GM21515 (cell line): ENCODE data around the gene C3orf80.
"Not testable (repeated sequence)": the region's sequence is repeated elsewhere in the genome, so short reads cannot be mapped to it uniquely, and the experiment has no call there.

ENCODE experiments used
- ATAC-seq: cut with Tn5 transposase; IDR thresholded peaks from one replicate; pipeline ENCODE4 v1.9.1; 2021; ENCODE audit not compliant: unreplicated experiment

Gene C3orf80

DNA sequence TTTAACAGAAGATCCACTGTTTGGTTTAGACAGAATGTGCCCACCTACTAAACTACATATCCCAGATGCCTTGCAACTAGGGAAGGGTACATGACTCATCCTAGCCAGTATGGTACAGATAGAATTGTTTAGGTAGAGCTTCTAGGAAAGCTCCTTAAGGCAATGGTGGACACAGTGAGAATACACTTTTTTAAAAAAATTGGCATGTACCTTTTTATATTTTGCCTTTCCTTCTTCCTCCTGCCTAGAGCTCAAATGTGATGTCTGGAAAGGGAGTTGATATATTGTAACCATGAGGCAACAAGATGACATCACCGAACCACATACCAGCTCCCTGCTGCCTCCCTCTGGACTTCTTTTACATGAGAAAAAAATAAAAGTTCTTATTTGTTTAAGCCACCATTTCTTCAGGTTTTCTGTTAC, 14.4 kb upstream of the C3orf80 start:
- no peak for ATAC-seq

DNA sequence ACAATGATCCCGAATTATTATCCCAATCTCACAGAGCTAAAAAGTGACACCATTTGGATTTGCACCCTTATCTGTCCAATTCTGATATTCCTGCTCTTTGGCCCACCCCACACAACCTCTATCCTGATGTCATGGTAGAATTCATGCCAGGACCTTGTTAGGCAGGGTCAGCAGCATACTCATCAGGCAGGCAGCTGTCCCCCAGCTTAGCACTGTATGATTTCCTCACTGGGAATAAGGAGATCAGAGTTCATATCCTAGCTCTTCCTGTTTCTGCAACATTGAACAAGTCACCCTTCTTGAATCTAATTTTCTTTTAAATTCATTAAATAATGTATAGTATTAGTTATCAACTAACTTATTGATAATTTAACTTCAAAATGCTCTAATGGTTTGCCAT, 12.0 kb upstream of the C3orf80 start:
- no peak for ATAC-seq

DNA sequence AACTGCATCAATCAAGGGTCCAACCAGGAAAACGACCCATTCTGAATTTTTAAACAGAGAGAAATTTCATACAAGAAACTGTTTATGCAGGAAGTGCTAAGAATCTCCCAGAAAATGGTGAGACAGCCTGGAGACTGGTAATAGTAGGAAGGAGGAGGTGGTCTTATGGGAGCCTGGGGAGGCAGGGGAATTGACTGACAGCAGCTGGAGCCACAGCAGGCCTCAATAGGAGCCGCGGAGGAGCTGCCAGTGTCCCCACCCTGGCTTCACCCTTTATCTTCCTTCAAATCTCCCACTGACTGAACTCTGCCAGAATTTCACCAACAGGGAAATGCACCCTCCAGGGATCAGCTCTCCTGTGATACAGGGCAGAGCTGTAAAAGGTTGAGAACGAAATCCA, 7.5 kb upstream of the C3orf80 start:
- no peak for ATAC-seq

DNA sequence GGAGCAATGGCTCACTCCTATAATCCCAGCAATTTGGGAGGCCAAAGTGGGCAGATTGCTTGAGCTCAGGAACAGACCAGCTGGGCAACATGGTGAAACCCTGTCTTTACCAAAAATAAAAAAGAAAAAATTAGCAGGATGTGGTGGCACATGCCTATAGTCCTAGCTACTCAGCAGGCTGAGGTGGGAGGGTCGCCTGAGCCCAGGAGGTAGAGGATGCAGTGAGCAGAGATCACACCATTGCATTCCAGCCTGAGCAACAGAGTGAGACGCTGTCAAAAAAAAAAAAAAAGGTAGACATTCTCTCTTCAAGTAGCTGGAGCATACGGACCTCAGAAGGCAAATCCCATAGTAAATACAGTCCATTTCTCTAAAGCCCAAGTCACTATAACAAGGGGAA, 7.1 kb upstream of the C3orf80 start:
- ATAC-seq: no peak

DNA sequence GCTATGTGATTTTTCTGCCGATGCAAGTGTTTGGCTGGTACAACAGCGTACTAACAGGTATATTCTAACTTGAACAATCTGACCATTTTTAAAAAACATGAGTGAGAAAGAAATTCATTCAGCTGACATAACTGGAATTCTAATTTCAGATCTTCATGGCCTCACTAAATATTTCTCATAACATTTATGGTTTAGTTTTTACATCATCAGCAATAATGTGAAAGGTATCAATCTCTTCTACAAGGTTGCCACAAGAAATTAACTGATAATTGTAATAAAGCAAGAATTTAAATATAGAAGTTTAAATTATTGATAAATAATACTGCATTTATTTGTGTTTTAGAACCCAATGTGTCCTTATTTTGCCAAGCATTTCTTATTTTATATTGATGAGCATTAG, 5.2 kb upstream of the C3orf80 start:
- ATAC-seq: no peak

DNA sequence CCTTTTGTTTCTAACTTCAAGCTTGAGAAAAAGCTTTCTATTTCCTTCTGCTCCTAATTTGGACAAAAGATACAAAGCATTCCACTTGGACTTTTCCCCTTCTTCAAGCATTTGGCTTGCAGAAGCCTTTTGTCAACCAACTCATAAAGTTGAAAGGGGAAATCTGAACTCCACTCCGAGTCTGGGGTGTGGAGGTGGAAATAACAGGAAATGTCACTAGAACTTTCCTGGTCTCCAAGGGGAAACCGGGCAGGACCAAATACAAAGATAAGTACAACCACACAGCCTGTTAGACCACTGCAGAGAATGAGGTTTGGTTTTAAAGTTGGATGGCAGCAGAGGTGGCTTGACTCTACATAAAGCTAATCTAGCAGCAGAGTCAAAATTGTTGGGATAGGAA, 4.2 kb upstream of the C3orf80 start:
- ATAC-seq: no peak

DNA sequence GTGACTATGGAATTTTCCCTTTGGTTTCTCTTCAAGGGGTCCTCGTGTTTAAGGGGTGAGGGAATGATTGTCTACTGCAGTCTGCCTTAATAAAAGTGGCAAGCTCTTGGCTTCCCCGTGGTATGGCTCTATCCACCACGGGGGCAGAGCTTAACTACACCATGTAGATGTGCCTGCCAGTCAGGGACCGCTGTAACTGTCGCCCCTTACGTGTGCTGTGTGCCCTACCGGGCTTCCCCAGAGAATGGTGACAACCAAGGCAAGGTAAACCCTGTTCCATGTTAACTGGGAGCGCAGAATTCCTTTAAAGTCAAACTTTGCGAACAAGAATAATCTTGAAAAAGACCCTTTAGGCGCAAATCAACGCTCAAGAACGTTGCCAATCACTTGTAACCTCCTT, 966 bp upstream of the C3orf80 start:
- ATAC-seq: no peak

DNA sequence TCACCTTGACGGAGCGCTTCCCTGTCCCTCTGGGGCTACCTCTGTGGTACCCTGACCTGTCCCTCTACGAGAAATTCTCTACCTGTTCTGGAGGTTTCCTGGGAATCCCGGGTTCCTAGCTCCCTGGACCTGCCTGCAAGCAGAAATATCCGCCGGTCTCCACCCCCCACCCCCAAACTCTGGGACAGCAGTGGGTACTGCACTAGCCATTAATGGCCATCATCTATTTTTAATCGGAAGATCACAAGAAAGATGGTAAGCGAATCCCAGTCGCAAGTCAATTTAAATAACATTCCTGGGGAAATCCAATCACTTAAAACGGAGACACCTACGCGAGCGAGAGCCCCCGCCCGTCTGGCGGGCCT, 429 bp upstream of the C3orf80 start:
- ATAC-seq: no peak

DNA sequence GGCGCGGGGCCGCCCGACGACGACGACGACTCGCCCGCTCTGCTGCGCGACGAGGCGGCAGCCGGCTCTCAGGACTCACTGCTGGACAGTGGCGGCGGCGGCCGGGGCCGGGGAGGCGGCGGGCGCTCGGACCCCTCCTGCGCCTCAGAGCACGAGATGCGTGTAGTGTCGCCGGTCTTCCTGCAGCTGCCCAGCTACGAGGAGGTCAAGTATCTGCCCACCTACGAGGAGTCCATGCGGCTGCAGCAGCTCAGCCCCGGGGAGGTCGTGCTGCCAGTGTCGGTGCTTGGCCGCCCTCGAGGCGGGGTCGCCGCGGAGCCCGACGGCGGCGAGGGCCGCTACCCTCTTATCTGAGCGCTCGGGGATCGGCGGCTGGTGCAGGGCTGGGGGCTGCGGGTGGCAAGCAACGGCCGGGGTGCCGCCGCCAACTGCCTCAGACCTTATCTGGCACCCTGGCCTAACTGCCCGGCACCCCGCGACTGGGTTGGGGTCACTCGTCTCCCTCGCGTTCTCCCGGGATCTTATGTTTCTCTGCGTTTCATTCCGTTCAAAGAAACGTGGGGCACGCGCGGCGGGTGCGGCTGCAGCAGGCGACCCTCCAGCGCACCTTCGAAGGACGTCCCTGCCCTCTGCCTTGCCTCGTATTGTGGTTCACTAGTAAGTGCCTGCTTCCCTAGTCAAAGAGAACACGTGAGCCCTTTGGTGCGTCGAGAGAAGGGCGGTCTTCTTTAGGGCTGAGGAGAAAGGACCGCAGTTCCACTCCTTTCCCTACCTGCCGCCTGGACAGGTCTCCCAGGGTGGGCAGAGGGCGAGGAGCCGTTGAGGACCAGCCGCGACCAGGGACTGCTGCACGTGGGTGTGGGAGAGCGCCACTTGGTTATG, 1.0 kb downstream of the C3orf80 start:
- peak; percentile 23 for ATAC-seq

DNA sequence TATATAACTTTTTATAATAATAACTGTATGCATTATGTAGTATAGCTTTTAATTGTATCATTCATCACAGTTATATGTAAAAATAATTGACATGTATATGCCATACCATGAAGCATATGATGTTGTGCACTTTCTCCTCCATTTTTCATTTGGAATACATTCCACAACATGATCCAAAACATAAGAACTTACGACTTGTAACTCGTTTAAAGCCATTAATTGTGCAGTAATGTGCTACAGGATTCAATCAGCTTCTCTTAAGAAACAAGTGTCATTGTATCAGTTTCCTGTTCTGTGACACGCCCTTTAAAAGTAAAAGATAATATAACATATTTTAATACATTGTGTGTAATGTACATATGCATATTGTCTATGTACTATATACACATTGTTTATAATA, 2.2 kb downstream of the C3orf80 start:
- ATAC-seq: no peak

DNA sequence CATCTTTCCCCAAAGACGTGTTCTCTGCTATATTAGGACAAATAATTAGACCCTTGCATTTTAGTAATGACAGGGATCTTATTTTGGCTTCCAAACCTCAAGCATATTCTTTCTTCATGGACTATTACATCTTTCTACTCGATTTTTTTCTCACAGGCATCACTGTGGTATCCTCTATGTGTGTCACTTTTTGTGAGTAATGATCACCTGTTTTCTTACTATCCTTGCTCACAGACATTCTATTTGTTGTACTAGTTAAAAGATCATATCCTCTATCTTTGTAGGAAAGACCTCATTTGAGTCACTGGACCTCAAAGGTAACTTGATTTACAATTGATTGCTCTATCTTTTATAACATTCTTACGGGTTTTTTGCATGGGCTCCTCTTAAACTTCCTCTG, 6.8 kb downstream of the C3orf80 start:
- ATAC-seq: no peak

DNA sequence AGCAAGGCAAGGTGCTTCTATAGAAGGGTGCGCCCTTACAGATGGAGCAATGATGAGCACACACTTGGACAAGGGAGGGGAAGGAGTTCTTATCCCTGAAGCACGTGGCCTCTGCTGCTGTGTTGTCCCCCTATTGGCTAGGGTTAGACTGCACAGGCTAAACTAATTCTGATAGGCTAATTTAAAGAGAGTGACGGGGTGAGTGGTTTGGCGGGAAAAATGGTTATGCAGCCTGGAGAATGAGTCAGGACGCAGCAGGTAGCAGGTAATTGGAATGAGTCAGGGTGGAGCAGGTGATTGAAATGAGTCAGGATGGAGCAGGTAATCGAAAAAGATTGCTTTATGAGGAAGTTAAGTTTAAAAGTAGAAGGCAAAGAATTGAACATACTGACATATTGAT, 15.5 kb downstream of the C3orf80 start:
- ATAC-seq: not testable (repeated sequence)

DNA sequence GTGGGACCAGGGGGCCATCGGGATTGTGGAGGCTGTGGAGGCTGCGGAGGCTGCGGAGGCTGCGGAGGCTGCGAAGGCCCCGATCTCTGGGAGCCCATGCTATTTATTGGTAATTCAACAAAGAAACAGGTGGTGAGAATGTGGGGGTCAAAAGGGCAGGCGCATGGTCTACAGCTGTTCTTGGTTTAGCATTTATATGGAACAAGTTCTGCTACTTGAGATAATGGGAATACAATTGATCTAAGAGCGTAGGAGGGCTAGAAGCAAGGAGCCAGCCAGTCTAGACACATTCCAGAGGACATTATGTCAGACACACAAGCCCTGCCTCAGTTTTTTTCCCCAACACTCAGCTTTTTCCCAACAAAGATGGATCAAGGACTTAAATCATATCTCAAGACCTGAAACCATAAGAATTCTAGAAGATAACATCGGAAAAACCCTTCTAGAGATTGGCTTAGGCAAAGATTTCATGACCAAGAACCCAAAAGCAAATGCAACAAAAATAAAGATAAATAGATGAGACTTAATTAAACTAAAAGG, 20.1 kb downstream of the C3orf80 start:
- no peak for ATAC-seq

DNA sequence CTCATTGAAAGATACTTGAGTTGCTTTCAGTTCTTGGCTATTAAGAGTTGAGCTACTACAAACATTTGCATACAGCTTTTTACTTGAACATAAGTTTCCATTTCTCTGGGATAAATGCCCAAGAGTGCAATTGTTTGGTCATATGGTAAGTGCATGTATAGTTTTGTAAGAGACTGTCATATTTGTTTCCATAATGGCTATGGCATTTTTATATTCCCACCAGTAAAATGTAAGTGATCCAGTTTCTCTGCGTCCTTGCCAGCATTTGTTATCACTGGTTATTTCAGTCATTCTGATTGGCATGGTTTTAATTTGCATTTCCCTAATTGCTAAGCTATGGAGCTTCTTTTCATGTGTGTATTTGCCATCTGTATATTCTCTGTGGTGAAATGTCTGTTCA, 22.5 kb downstream of the C3orf80 start:
- no peak for ATAC-seq

DNA sequence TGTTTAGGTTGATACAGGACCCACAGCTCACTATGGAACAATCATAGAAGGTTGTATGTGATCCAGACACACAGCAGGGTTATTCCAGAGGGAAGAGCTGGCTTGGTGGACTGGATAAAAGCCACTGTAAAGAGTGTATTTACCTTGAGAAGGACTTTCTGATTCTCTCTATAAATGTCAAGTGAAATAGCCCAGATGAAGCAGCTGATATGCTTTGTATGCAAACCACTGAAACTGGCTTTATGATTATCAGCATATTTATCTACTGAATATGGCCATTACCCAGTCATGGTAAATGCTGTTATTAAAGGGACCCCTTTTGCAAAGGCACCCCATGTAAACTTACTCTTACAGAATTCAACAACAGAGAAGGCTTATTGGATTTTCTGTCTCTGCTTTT, 28.1 kb downstream of the C3orf80 start:
- ATAC-seq: no peak

DNA sequence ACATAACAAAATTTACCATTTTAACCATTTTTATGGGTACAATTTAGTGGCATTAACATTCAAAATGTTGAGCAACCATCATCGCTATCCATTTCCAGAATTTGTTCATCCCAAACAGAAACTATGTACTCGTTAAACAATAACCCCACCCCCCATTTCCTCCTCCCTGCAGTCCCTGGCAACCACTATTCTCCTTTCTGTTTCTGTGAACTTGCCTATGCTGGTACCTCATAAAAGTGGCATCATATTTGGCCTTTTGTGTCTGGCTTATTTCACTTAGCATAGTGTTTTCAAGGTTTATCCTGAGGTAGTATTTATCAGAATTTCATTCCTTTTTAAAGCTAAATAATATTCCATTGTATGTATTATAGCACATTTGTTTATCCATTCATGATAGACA, 32.4 kb downstream of the C3orf80 start:
- no peak for ATAC-seq

DNA sequence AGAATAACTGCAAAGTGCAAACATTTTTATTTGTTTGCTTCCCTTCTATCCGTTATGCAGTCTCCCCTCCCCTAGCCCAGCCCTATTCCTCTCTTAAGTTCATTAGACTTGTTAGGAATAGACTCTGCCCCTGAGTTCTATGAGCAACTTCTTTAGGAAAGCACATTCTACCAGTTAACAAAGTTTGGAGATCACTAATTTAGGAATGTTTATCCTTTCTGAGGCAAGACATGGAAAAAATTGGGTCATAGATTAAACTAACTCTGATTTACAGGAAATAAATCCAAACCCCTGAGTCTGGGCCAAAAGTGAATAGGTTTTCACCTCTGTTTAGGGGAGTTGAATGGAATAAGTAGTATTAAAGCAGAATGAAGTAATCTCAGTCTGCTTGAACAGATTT, 34.4 kb downstream of the C3orf80 start:
- ATAC-seq: no peak

DNA sequence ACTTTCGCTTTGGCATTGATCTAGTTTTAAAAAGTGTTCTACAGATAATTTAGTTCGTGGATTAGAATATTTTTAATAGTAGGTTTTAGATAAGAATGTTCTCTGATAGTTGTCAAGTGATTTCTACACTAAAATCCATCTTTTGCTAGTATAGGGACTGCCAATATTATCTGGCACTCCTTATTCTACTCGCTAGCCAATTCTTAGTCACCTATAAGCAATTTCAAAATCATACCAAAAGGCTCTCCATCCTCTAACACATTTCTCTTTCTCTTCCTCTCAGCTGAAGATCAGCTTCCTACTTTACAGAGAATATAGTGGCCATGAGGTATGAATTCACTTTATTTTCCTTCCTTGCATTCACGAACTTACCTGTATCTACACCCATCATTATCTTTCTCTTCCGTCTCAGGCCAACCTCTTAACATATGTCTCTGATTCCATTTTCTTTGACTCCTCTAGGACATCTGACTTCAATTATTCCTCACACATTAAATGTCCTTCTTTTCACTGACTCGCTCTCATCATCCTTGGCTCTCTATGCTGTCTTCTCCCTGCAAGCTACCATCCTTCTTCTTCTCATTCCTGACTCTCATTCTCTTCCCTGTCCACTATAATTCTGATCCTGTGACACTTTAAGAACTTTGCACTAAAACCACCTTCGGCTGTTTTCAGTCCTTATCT, 35.5 kb downstream of the C3orf80 start:
- ATAC-seq: no peak

DNA sequence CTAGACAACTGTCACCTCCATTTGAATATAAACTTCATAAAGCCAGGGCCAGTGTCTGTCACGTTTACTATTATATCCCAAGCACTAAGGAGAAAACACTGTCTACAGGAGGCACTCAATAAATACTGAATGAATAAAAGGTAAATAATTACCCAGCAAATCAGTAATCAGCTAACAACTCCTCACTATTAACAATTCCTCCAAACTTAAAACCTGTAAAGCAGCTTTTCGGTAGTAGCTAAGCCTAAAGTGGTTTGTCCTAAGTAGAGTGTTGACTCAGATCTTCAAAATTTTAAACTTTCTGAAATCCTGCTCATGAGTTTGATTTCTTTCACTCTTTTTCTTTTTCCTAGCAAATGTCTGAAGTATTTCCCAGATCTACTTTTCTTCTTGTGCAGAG, 39.9 kb downstream of the C3orf80 start:
- ATAC-seq: no peak
